NCI-H1105 treated with DMSO at 0.1 percent for 48 hours (cell line): Measurements from ENCODE around the gene P3H3.

Experiments used
- DNase-seq: peaks from one replicate; lab custom pipeline; 2025; lab: John Stamatoyannopoulos, UW

P3H3 gene

GRCh38 chr12:6827982-6828780 is at the start of gene P3H3:
Gene P3H3 (plus strand): TSS chr12:6828407. CDS start chr12:6828441, 34 bp downstream.
- peak; percentile 58 for DNase-seq

- peak; percentile 92 for DNase-seq
Measured at GRCh38 chr12:6778574-6779550, 49.3 kb upstream of the P3H3 start.

GRCh38 chr12:6779708-6780432 is 48.3 kb upstream of the P3H3 start:
- DNase-seq, result no peak

GRCh38 chr12:6780573-6780972 is 47.6 kb upstream of the P3H3 start:
- no peak for DNase-seq

GRCh38 chr12:6782119-6782518 is 46.1 kb upstream of the P3H3 start:
- no peak for DNase-seq

GRCh38 chr12:6782850-6783566 is 45.2 kb upstream of the P3H3 start:
- DNase-seq, result no peak

GRCh38 chr12:6783828-6784227 is 44.4 kb upstream of the P3H3 start:
- DNase-seq, result no peak

GRCh38 chr12:6784296-6784695 is 43.9 kb upstream of the P3H3 start:
- no peak for DNase-seq

GRCh38 chr12:6784761-6785160 is 43.4 kb upstream of the P3H3 start:
- DNase-seq, result no peak

- no peak for DNase-seq
Measured at GRCh38 chr12:6786416-6787094, 41.7 kb upstream of the P3H3 start.

- no peak for DNase-seq
Measured at GRCh38 chr12:6787309-6787708, 40.9 kb upstream of the P3H3 start.

- DNase-seq, result no peak
Measured at GRCh38 chr12:6788972-6789924, 39.0 kb upstream of the P3H3 start, which contains the start of gene CD4. Gene CD4 (plus strand): TSS chr12:6789528. CDS start chr12:6800139, 10,611 bp downstream.

GRCh38 chr12:6790496-6791150 is 37.6 kb upstream of the P3H3 start:
- no peak for DNase-seq

GRCh38 chr12:6791931-6792520 is 36.2 kb upstream of the P3H3 start:
- no peak for DNase-seq

GRCh38 chr12:6792522-6793201 is 35.5 kb upstream of the P3H3 start:
- no peak for DNase-seq

- DNase-seq, result no peak
Measured at GRCh38 chr12:6795088-6795487, 33.1 kb upstream of the P3H3 start.

- DNase-seq, result no peak
Measured at GRCh38 chr12:6796576-6796975, 31.6 kb upstream of the P3H3 start.

- DNase-seq, result no peak
Measured at GRCh38 chr12:6799147-6799546, 29.1 kb upstream of the P3H3 start.
